COLO668 (cell line): Measurements from ENCODE around the gene CYFIP2.

ENCODE experiments used
- DNase-seq: peaks from one replicate; lab custom pipeline; 2025; ENCODE audit not compliant: unreplicated experiment; lab: John Stamatoyannopoulos, UW

CYFIP2 gene

GRCh38 chr5:157352756-157353340 lies 86.9 kb downstream of the CYFIP2 start:
- no peak for DNase-seq

- no peak for DNase-seq
Observed at GRCh38 chr5:157354800-157355199, 88.9 kb downstream of the CYFIP2 start.

- DNase-seq: no peak
Observed at GRCh38 chr5:157356576-157356975, 90.7 kb downstream of the CYFIP2 start.

GRCh38 chr5:157357823-157358222 lies 91.9 kb downstream of the CYFIP2 start:
- no peak for DNase-seq

GRCh38 chr5:157358871-157359270 lies 92.9 kb downstream of the CYFIP2 start:
- no peak for DNase-seq

- DNase-seq: no peak
Observed at GRCh38 chr5:157359356-157360055, 93.6 kb downstream of the CYFIP2 start.

GRCh38 chr5:157362012-157362411 lies 96.1 kb downstream of the CYFIP2 start:
- DNase-seq: no peak

- DNase-seq: no peak
Observed at GRCh38 chr5:157362502-157362901, 96.6 kb downstream of the CYFIP2 start.

- no peak for DNase-seq
Observed at GRCh38 chr5:157362982-157363381, 97.1 kb downstream of the CYFIP2 start.

- no peak for DNase-seq
Observed at GRCh38 chr5:157365732-157366131, 99.8 kb downstream of the CYFIP2 start.

GRCh38 chr5:157366741-157367674 lies 101.1 kb downstream of the CYFIP2 start:
- no peak for DNase-seq

GRCh38 chr5:157369507-157369906 lies 103.6 kb downstream of the CYFIP2 start:
- DNase-seq: no peak

- no peak for DNase-seq
Observed at GRCh38 chr5:157370967-157371366, 105.0 kb downstream of the CYFIP2 start.

GRCh38 chr5:157371655-157372471 lies 105.9 kb downstream of the CYFIP2 start:
- no peak for DNase-seq

- DNase-seq: no peak
Observed at GRCh38 chr5:157372472-157372822, 106.5 kb downstream of the CYFIP2 start.

- DNase-seq: no peak
Observed at GRCh38 chr5:157378509-157378908, 112.6 kb downstream of the CYFIP2 start.

- no peak for DNase-seq
Observed at GRCh38 chr5:157379983-157380382, 114.1 kb downstream of the CYFIP2 start.

GRCh38 chr5:157381746-157382145 lies 115.8 kb downstream of the CYFIP2 start:
- no peak for DNase-seq

- no peak for DNase-seq
Observed at GRCh38 chr5:157382996-157383800, 117.3 kb downstream of the CYFIP2 start.
